Adrenal gland (tissue), 12 donors: Measurements from ENCODE around the gene LRP2BP. TPM values are rescaled to one million over a fixed set of nuclear protein-coding genes. Genes with fewer than 3 reads are reported as not detected.

ENCODE experiments used
- DNase-seq, 7 donors: peaks; one replicate each; pipeline ENCODE4 v3.0.0-alpha.2; 2019 to 2020
- H3K27ac ChIP-seq, 5 donors: fragments of 200-600 bp; sonication (generic) in 4 of 5; 1 replicate in 3 of 5; 2 replicates in 2 of 5; pipeline versions ENCODE4 v1.5.1 to v1.8.0; 2016 to 2020; ENCODE audit warnings: mild to moderate bottlenecking in 1 of 5
- H3K27me3 ChIP-seq: fragments of 200-600 bp; 2 replicates; pipeline ENCODE4 v1.8.0; 2021
- H3K36me3 ChIP-seq, 2 donors: fragments of 200-600 bp; replicated peaks in 1 of 2; 1 replicate in 1 of 2; 2 replicates in 1 of 2; pipeline versions ENCODE4 v1.5.1 to v1.8.0; 2018 to 2022
- H3K4me1 ChIP-seq, 2 donors: fragments of 200-600 bp; replicated peaks in 1 of 2; 1 replicate in 1 of 2; 2 replicates in 1 of 2; pipeline versions ENCODE4 v1.5.1 to v1.8.0; 2018 to 2021
- H3K4me3 ChIP-seq, 4 donors: fragments of 200-600 bp; sonication (generic) in 3 of 4; one replicate each; pipeline ENCODE4 v1.5.1; 2016 to 2018
- H3K9me3 ChIP-seq, 3 donors: fragments of 200-600 bp; sonication (generic) in 1 of 3; replicated peaks in 1 of 3; 1 replicate in 2 of 3; 2 replicates in 1 of 3; pipeline versions ENCODE4 v1.5.1 to v1.8.0; 2016 to 2021
- CTCF ChIP-seq, 6 experiments: fragments of 450-650 bp in 4 of 6; fragments of 200-600 bp in 2 of 6; sonication (generic) in 1 of 6; IDR thresholded peaks; 1 replicate in 5 of 6; 2 replicates in 1 of 6; pipeline versions ENCODE4 v1.5.1 to v1.8.0; 2016 to 2021; ENCODE audit warnings: antibody characterized with exemption in 6 of 6, mild to moderate bottlenecking in 2 of 6, moderate library complexity in 1 of 6
- POLR2A ChIP-seq, 2 donors: fragments of 450-650 bp; IDR thresholded peaks; one replicate each; pipeline ENCODE4 v1.6.1; 2017; ENCODE audit warnings: antibody characterized with exemption in 2 of 2, mild to moderate bottlenecking in 2 of 2, moderate library complexity in 1 of 2
- WGBS, 4 donors: extraction: QIAGEN DNeasy Blood & Tissue Kit in 2 of 4; methylation state at CpG; one replicate each; pipeline versions ENCODE4 v1.1.5 to v1.1.7; 2013 to 2017; 5-methylcytosine and 5-hydroxymethylcytosine counted together
- intact Hi-C, 2 donors: fragments of 100-400 bp; cut with DNase I; formaldehyde crosslinking; loops; one replicate each; pipeline versions ENCODE4 v1.14.1 to v1.15.0; 2022 to 2023
- polyA plus RNA-seq, 3 donors: library from polyadenylated mRNA; stranded (reverse); fragments of 200-250 nt in 2 of 3; fragments of 350-450 nt in 1 of 3; fragmentation: Illumina TruSeq in 1 of 3; extraction: RNeasy Lipid Tissue Mini Kit (QIAGEN cat#74804) in 1 of 3; gene quantifications; one replicate each; pipeline ENCODE4 v1.2.3, GENCODE V29; 2013 to 2014
- total RNA-seq, 9 donors: library from RNA; depleted of rRNA in 4 of 9; stranded (reverse); fragments of >200 nt in 4 of 9; fragments of 120-200 nt in 1 of 9; fragmentation: NEBNext Ultra II Directional in 1 of 9; extraction: Animal tissue kit (Norgen Biotek cat#: 25700) in 1 of 9; gene quantifications; one replicate each; pipeline versions ENCODE4 v1.1.0 to v1.2.4, GENCODE V29; 2013 to 2023
- donor health status: healthy with polysubstance abuse.
- donor health status: Bipolar disorder and iron deficiency.
- donor health status: DM: yes; HTN: yes; CAD: no.
- donor health status: DM: no; HTN: no; CAD: no.
- donor health status: DM: no; HTN: no; CAD: no.
- donor health status: DM: yes; HTN: yes; CAD: no.

The LRP2BP gene
- total and polyA plus RNA-seq, 12 donors: 0.14 to 1.8 (median 0.89) TPM; not detected in 1

- intact Hi-C loops: no loop called here
- Histone ChIP-seq H3K9me3 (no peaks in the 10 kb centered on the region), H3K27ac (no peak overlapping the region), H3K36me3 (no peaks in the 10 kb centered on the region), H3K4me1 (no peaks in the 10 kb centered on the region), H3K4me3 (no peak overlapping the region), H3K27me3 (no peaks in the 10 kb centered on the region)
- 91 to 96% (median 93%) methylated on average over 8 of the region's 8 CpGs for WGBS, 4 donors
- no peak for DNase-seq
- TF ChIP-seq CTCF (IDR thresholded peaks at IDR 0.05) (no peak), POLR2A (IDR thresholded peaks at IDR 0.05) (no peak)
Observed at GRCh38 chr4:185359767-185360446, 35.8 kb downstream of the LRP2BP start.

- no peak overlapping the region for H3K4me3 ChIP-seq
- TF ChIP-seq CTCF (IDR thresholded peaks at IDR 0.05) (no peak), POLR2A (IDR thresholded peaks at IDR 0.05) (no peak)
- H3K9me3 ChIP-seq: no peaks in the 10 kb centered on the region
- no peaks in the 10 kb centered on the region for H3K27me3 ChIP-seq
- intact Hi-C loops: no loop called here
- H3K27ac ChIP-seq: no peak overlapping the region
- DNase-seq: no peak
- H3K36me3 ChIP-seq: no peaks in the 10 kb centered on the region
- 91 to 97% (median 95%) methylated on average over 4 of the region's 4 CpGs for WGBS, 4 donors
- H3K4me1 ChIP-seq: no peaks in the 10 kb centered on the region
Observed at GRCh38 chr4:185358959-185359358, 36.8 kb downstream of the LRP2BP start.

GRCh38 chr4:185358514-185358913 is 37.2 kb downstream of the LRP2BP start:
- H3K9me3 ChIP-seq: no peaks in the 10 kb centered on the region
- no peaks in the 10 kb centered on the region for H3K27me3 ChIP-seq
- no peaks in the 10 kb centered on the region for H3K4me1 ChIP-seq
- no peak for DNase-seq
- H3K27ac ChIP-seq: no peak overlapping the region
- H3K4me3 ChIP-seq: no peak overlapping the region
- WGBS, 4 donors: 80 to 88% (median 82%) methylated on average over 4 of the region's 4 CpGs
- TF ChIP-seq POLR2A (IDR thresholded peaks at IDR 0.05) (no peak), CTCF (IDR thresholded peaks at IDR 0.05) (no peak)
- intact Hi-C loops: no loop called here
- H3K36me3 ChIP-seq: no peaks in the 10 kb centered on the region

GRCh38 chr4:185357733-185358440 is 37.8 kb downstream of the LRP2BP start:
- no peak for DNase-seq
- H3K27ac ChIP-seq: no peak overlapping the region
- H3K27me3 ChIP-seq: no peaks in the 10 kb centered on the region
- no peaks in the 10 kb centered on the region for H3K36me3 ChIP-seq
- no peaks in the 10 kb centered on the region for H3K4me1 ChIP-seq
- no peak for TF ChIP-seq CTCF (IDR thresholded peaks at IDR 0.05)
- no peak for TF ChIP-seq POLR2A (IDR thresholded peaks at IDR 0.05)
- no peaks in the 10 kb centered on the region for H3K9me3 ChIP-seq
- H3K4me3 ChIP-seq: no peak overlapping the region
- WGBS, 4 donors: 80 to 90% (median 86%) methylated on average over 7 of the region's 7 CpGs
- intact Hi-C loops: no loop called here
